Right lobe of liver (tissue), 6 donors: ENCODE results near the gene SF1. TPM values are rescaled to one million over a fixed set of nuclear protein-coding genes. Genes with fewer than 3 reads are reported as not detected.
A peak's percentile ranks its signal among the peaks of the same experiment; 100 is the strongest.

Experiments used
- ATAC-seq, 4 donors: fragments of 200-7000 bp; cut with Tn5 transposase; one replicate each; pipeline ENCODE4 v1.9.1; 2020; ENCODE audit warnings: mild to moderate bottlenecking in 4 of 4, moderate library complexity in 4 of 4
- DNase-seq, 3 donors: peaks; one replicate each; pipeline ENCODE4 v3.0.0-alpha.2; 2020
- H3K27ac ChIP-seq, 3 donors: fragments of 200-600 bp; one replicate each; pipeline ENCODE4 v1.8.0; 2022
- H3K27me3 ChIP-seq, 2 donors: fragments of 200-600 bp; one replicate each; pipeline ENCODE4 v1.8.0; 2022
- H3K36me3 ChIP-seq, 4 donors: fragments of 200-600 bp; sonication (generic) in 1 of 4; one replicate each; pipeline versions ENCODE4 v1.5.1 to v1.8.0; 2017 to 2022; ENCODE audit warnings: control low read depth in 1 of 4
- H3K4me1 ChIP-seq, 4 donors: fragments of 200-600 bp; sonication (generic) in 1 of 4; one replicate each; pipeline versions ENCODE4 v1.5.1 to v1.8.0; 2017 to 2022; ENCODE audit warnings: control low read depth in 1 of 4
- H3K4me3 ChIP-seq, 3 donors: fragments of 200-600 bp; one replicate each; pipeline ENCODE4 v1.8.0; 2022
- H3K9me3 ChIP-seq, 4 donors: fragments of 200-600 bp; sonication (generic) in 1 of 4; one replicate each; pipeline versions ENCODE4 v1.5.1 to v1.8.0; 2017 to 2022; ENCODE audit warnings: control low read depth in 1 of 4
- CTCF ChIP-seq, 4 donors: fragments of 200-600 bp in 3 of 4; fragments of 450-650 bp in 1 of 4; IDR thresholded peaks; one replicate each; pipeline versions ENCODE4 v1.5.1 to v1.8.0; 2016 to 2022; ENCODE audit warnings: antibody characterized with exemption in 4 of 4, mild to moderate bottlenecking in 2 of 4
- POLR2A ChIP-seq: fragments of 450-650 bp; IDR thresholded peaks from one replicate; pipeline ENCODE4 v1.6.1; 2017; ENCODE audit warnings: antibody characterized with exemption, mild to moderate bottlenecking
- WGBS: methylation state at CpG from one replicate; pipeline ENCODE4 v1.1.6; 2018; ENCODE audit warnings: low coverage, low lambda C conversion rate; ENCODE audit not compliant: insufficient coverage; ENCODE audit errors: missing lambda C conversion rate; 5-methylcytosine and 5-hydroxymethylcytosine counted together
- intact Hi-C, 2 donors: fragments of 100-400 bp; cut with DNase I; formaldehyde crosslinking; loops; one replicate each; pipeline versions ENCODE4 v1.11.2 to v1.14.1; 2022
- total RNA-seq, 6 experiments: library from RNA; depleted of rRNA in 2 of 6; stranded (reverse); fragments of >200 nt in 2 of 6; fragmentation: NEBNext Ultra II Directional in 3 of 6; extraction: Animal tissue kit (Norgen Biotek cat#: 25700) in 3 of 6; gene quantifications; one replicate each; pipeline versions ENCODE4 v1.1.0 to v1.2.4, GENCODE V29; 2016 to 2023
- donor health status: DM: no; HTN: yes; CAD: no.
- donor health status: DM: no; HTN: no; CAD: no.
- donor health status: DM: no; HTN: no; CAD: no.
- donor health status: DM: no; HTN: yes; CAD: no.
- donor health status: DM: no; HTN: yes; CAD: no.

Gene SF1
- total RNA-seq, 6 experiments from 2014 or later, result 92.7 to 164 (median 141) TPM

DNA sequence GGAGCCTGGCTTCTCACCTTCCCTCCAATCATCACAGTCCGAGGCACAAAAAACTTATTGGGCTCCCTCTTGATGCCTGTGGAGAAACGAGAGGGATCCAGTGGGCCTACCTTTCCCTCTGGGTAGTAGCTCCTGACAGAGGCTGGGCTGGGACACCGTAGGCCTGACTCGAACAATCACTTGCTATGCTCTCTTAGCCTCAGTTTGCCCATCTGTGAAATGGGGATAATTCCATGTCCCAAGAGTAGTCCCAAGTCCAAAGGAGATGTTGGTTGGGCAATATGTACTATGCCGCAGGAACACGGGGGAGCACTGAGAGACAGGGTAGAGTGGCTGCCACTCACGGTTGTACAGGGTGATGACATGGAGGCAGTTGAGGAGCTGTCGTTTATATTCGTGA, 26.8 kb downstream of the SF1 start:
- TF ChIP-seq POLR2A (no peak), CTCF (IDR thresholded peaks at IDR 0.05) (no peak)
- no peaks in the 10 kb centered on the region for H3K4me1 ChIP-seq
- intact Hi-C loops, result no loop called here
- H3K9me3 ChIP-seq, result no peaks in the 10 kb centered on the region
- WGBS, result 76% methylated on average over 8 of the region's 9 CpGs
- no peak overlapping the region for H3K4me3 ChIP-seq
- no peaks in the 10 kb centered on the region for H3K36me3 ChIP-seq
- ATAC-seq, result no peak
- H3K27ac ChIP-seq, result no peak overlapping the region
- H3K27me3 ChIP-seq, result no peaks in the 10 kb centered on the region
- DNase-seq, result peak in 1 of 3 donors; percentile 18

GRCh38 chr11:64751136-64751535, 27.2 kb downstream of the SF1 start:
- H3K4me1 ChIP-seq, result no peaks in the 10 kb centered on the region
- WGBS, result 97% methylated on average over 9 of the region's 9 CpGs
- H3K9me3 ChIP-seq, result no peaks in the 10 kb centered on the region
- no peak overlapping the region for H3K27ac ChIP-seq
- no peaks in the 10 kb centered on the region for H3K27me3 ChIP-seq
- intact Hi-C loops, result no loop called here
- ATAC-seq (no peak), DNase-seq (peak in 1 of 3 donors; percentile 35)
- no peak for TF ChIP-seq CTCF (IDR thresholded peaks at IDR 0.05)
- TF ChIP-seq POLR2A, result no peak
- no peaks in the 10 kb centered on the region for H3K36me3 ChIP-seq
- H3K4me3 ChIP-seq, result no peak overlapping the region

GRCh38 chr11:64750361-64751054, 27.8 kb downstream of the SF1 start:
- peaks cover 0 to 4% of the 10 kb centered on the region in 2 donors for H3K27me3 ChIP-seq
- no peak overlapping the region for H3K4me3 ChIP-seq
- 91% methylated on average over 10 of the region's 13 CpGs for WGBS
- DNase-seq (peak in 1 of 3 donors; percentile 41), ATAC-seq (no peak)
- intact Hi-C loops, result no loop called here
- TF ChIP-seq POLR2A (no peak), CTCF (IDR thresholded peaks at IDR 0.05) (no peak)
- no peaks in the 10 kb centered on the region for H3K9me3 ChIP-seq
- H3K36me3 ChIP-seq, result no peaks in the 10 kb centered on the region
- no peak overlapping the region for H3K27ac ChIP-seq
- H3K4me1 ChIP-seq, result no peaks in the 10 kb centered on the region

DNA sequence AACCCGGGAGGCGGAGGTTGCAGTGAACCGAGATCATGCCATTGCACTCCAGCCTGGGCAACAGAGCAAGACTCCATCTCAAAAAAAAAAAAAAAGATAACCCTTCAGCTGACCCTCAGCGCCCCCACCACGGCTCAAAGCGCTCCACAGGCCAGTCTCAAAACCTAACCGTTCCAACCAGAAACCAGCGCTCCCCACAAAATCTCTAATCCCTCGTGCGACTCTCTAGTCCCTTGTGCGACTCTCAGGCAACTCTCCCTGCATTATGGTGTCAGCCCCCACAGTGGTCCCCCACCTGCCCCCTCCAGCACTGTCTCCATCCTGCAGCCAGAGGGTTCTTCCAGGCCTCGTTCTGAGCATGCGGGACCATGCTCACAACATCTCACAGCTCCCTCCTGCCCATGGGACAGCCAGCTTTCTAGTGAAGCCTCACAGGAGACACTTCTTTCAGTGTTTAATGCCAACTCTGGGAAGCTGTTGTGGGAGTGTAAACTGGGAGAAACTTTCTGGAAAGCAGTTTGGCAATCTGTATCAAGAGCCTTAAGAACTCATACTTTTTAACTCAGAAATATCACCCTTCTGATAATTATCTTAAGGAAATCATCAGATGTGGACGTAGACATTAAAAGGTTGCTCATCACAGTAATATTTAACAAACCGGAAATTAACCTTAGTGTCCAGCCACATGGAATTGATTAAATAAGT, 30.2 kb downstream of the SF1 start:
- ATAC-seq, result no peak
- intact Hi-C loops, result no loop called here
- Histone ChIP-seq H3K4me1 (peaks cover 0 to 10% (median under 1%) of the 10 kb centered on the region in 4 donors), H3K27me3 (peaks cover 0 to 5% of the 10 kb centered on the region in 2 donors), H3K9me3 (no peaks in the 10 kb centered on the region), H3K36me3 (no peaks in the 10 kb centered on the region), H3K4me3 (no peak overlapping the region), H3K27ac (no peak overlapping the region)
- DNase-seq, result peak in 1 of 3 donors; percentile 32
- WGBS, result 90% methylated on average over 13 of the region's 15 CpGs
- TF ChIP-seq POLR2A, result no peak
- TF ChIP-seq CTCF (IDR thresholded peaks at IDR 0.05), result no peak
